ENCODE data around the gene EYA2. TPM values are rescaled to one million over a fixed set of nuclear protein-coding genes. Genes with fewer than 3 reads are reported as not detected.

EYA2 gene
- total RNA-seq, 1 donor, result 17.7 TPM

DNA sequence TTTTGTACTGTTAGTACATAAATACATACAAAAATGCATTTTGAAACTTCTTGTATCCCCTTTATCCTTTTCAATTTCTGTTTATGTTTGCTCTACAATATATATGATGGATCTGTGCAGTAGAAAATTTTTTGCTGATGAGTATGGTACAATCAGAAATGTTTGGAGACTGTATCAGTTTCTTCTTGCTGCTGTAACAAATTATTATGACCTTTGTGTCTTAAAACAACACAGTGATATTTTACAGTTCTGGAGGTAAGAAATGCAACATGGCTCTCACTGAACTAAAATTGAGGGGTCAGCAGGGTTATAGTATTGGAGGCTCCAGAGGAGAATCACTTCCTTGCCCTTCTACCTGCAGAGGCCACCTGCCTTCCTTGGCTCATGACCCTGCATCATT lies 184.4 kb downstream of the EYA2 start:
- H4K20me1 ChIP-seq (ENCODE audit: insufficient read depth, low read length), result no peaks in the 10 kb centered on the region
- no peak overlapping the region for H2AFZ ChIP-seq (ENCODE audit: low read length)
- no peaks in the 10 kb centered on the region for H3K27me3 ChIP-seq (ENCODE audit: insufficient read depth, low read length)
- H3K4me3 ChIP-seq (ENCODE audit: insufficient read depth, low read length), result no peak overlapping the region
- H3K9me3 ChIP-seq (ENCODE audit: low read depth, low read length), result peaks cover 2% of the 10 kb centered on the region
- no peak overlapping the region for H3K4me2 ChIP-seq (ENCODE audit: insufficient read depth, low read length)
- no peak overlapping the region for H3K27ac ChIP-seq (ENCODE audit: low read depth, low read length)
- DNase-seq (ENCODE audit: insufficient read length, low spot score, missing footprints), result no peak
- TF ChIP-seq, protein P1, sequence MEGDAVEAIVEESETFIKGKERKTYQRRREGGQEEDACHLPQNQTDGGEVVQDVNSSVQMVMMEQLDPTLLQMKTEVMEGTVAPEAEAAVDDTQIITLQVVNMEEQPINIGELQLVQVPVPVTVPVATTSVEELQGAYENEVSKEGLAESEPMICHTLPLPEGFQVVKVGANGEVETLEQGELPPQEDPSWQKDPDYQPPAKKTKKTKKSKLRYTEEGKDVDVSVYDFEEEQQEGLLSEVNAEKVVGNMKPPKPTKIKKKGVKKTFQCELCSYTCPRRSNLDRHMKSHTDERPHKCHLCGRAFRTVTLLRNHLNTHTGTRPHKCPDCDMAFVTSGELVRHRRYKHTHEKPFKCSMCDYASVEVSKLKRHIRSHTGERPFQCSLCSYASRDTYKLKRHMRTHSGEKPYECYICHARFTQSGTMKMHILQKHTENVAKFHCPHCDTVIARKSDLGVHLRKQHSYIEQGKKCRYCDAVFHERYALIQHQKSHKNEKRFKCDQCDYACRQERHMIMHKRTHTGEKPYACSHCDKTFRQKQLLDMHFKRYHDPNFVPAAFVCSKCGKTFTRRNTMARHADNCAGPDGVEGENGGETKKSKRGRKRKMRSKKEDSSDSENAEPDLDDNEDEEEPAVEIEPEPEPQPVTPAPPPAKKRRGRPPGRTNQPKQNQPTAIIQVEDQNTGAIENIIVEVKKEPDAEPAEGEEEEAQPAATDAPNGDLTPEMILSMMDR (IDR thresholded peaks at IDR 0.05; ENCODE audit: extremely low read depth, low read depth, low read length), result no peak
- H3K79me2 ChIP-seq (ENCODE audit: insufficient read depth, low read length), result no peaks in the 10 kb centered on the region
- H3K36me3 ChIP-seq (ENCODE audit: insufficient read depth, low read length), result no peaks in the 10 kb centered on the region
- no peaks in the 10 kb centered on the region for H3K4me1 ChIP-seq (ENCODE audit: insufficient read depth, low read length)

DNA sequence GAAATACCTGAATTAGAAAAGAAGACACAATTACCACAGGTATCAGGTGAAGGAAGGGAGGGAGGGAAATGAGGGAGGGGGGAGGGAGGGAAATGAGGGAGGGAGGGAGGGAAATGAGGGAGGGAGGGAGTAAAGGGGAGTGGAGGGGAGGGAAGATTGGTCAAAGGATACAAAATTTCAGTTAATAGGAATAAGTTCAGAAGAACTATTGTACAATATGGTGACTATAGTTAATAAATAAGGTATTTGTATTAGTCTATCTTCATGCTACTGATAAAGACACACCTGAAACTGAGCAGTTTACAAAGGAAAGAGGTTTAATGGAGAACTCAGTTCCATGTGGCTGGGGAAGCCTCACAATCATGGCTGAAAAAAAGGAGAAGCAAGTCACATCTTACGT lies 185.7 kb downstream of the EYA2 start:
- Histone ChIP-seq H3K36me3 (ENCODE audit: insufficient read depth, low read length) (no peaks in the 10 kb centered on the region), H4K20me1 (ENCODE audit: insufficient read depth, low read length) (no peaks in the 10 kb centered on the region), H3K79me2 (ENCODE audit: insufficient read depth, low read length) (no peaks in the 10 kb centered on the region), H3K4me1 (ENCODE audit: insufficient read depth, low read length) (no peaks in the 10 kb centered on the region), H3K4me2 (ENCODE audit: insufficient read depth, low read length) (no peak overlapping the region), H3K4me3 (ENCODE audit: insufficient read depth, low read length) (no peak overlapping the region), H3K27me3 (ENCODE audit: insufficient read depth, low read length) (no peaks in the 10 kb centered on the region), H2AFZ (ENCODE audit: low read length) (no peak overlapping the region), H3K27ac (ENCODE audit: low read depth, low read length) (no peak overlapping the region), H3K9me3 (ENCODE audit: low read depth, low read length) (peaks cover 2% of the 10 kb centered on the region)
- TF ChIP-seq, protein P1 (IDR thresholded peaks at IDR 0.05; ENCODE audit: extremely low read depth, low read depth, low read length), result no peak
- no peak for DNase-seq (ENCODE audit: insufficient read length, low spot score, missing footprints)

DNA sequence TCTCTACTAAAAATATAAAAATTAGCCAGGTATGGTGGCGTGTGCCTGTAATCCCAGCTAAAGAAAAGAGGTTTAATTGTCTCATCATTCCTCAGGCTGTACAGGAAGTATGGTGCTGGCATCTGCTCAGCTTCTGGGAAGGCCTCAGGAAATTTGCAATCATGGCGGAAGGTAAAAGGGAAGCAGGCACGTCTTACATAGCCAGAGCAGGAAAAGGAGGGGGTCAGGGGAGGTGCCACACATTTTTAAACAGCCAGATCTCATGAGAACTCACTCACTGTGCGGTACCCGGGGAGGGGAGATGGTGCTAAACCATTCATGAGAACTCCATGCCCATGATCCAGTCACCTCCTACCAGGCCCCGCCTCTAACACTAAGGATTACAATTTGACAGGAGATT lies 191.7 kb downstream of the EYA2 start:
- no peaks in the 10 kb centered on the region for H4K20me1 ChIP-seq (ENCODE audit: insufficient read depth, low read length)
- no peak overlapping the region for H3K4me2 ChIP-seq (ENCODE audit: insufficient read depth, low read length)
- H3K36me3 ChIP-seq (ENCODE audit: insufficient read depth, low read length), result no peaks in the 10 kb centered on the region

DNA sequence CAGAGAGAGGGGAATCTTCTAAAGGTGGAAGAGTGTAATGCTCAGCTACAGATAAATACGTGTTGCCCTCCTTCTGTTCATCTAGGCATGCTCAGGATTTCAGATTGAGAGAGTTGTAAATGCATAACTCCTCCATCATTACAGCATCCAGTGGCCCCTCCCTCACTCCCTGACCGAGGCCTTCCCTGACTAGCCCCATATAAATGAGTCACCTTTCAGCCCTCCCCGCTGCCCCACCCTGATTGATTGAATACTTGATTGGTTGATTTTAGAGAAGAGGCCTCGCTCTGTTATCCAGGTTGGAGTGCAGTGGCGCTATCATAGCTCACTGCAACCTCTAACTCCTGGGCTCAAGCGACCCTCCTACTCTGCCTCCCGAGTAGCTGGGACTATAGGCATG lies 193.7 kb downstream of the EYA2 start:
- Histone ChIP-seq H3K4me3 (ENCODE audit: insufficient read depth, low read length) (no peak overlapping the region), H3K9me3 (ENCODE audit: low read depth, low read length) (no peaks in the 10 kb centered on the region), H3K79me2 (ENCODE audit: insufficient read depth, low read length) (no peaks in the 10 kb centered on the region), H4K20me1 (ENCODE audit: insufficient read depth, low read length) (no peaks in the 10 kb centered on the region), H2AFZ (ENCODE audit: low read length) (no peak overlapping the region), H3K27ac (ENCODE audit: low read depth, low read length) (no peak overlapping the region), H3K27me3 (ENCODE audit: insufficient read depth, low read length) (no peaks in the 10 kb centered on the region), H3K4me2 (ENCODE audit: insufficient read depth, low read length) (no peak overlapping the region), H3K36me3 (ENCODE audit: insufficient read depth, low read length) (no peaks in the 10 kb centered on the region), H3K4me1 (ENCODE audit: insufficient read depth, low read length) (no peaks in the 10 kb centered on the region)
- no peak for DNase-seq (ENCODE audit: insufficient read length, low spot score, missing footprints)
- TF ChIP-seq, protein P1 (IDR thresholded peaks at IDR 0.05; ENCODE audit: extremely low read depth, low read depth, low read length), result no peak

More for the DNA sequence above, 191.7 kb downstream of the EYA2 start:
- Histone ChIP-seq H3K4me3 (ENCODE audit: insufficient read depth, low read length) (no peak overlapping the region), H3K4me1 (ENCODE audit: insufficient read depth, low read length) (no peaks in the 10 kb centered on the region), H3K27ac (ENCODE audit: low read depth, low read length) (no peak overlapping the region), H2AFZ (ENCODE audit: low read length) (no peak overlapping the region), H3K79me2 (ENCODE audit: insufficient read depth, low read length) (no peaks in the 10 kb centered on the region), H3K9me3 (ENCODE audit: low read depth, low read length) (no peaks in the 10 kb centered on the region), H3K27me3 (ENCODE audit: insufficient read depth, low read length) (no peaks in the 10 kb centered on the region)
- TF ChIP-seq, protein P1 (IDR thresholded peaks at IDR 0.05; ENCODE audit: extremely low read depth, low read depth, low read length), result no peak
- DNase-seq (ENCODE audit: insufficient read length, low spot score, missing footprints), result no peak
